GM21515 (cell line): ENCODE results near the gene SMARCA2.

Experiments
- ATAC-seq: cut with Tn5 transposase; IDR thresholded peaks from one replicate; pipeline ENCODE4 v1.9.1; 2021; ENCODE audit not compliant: unreplicated experiment

The SMARCA2 gene

GRCh38 chr9:2086971-2087370 lies 71.8 kb downstream of the SMARCA2 start:
- no peak for ATAC-seq

DNA sequence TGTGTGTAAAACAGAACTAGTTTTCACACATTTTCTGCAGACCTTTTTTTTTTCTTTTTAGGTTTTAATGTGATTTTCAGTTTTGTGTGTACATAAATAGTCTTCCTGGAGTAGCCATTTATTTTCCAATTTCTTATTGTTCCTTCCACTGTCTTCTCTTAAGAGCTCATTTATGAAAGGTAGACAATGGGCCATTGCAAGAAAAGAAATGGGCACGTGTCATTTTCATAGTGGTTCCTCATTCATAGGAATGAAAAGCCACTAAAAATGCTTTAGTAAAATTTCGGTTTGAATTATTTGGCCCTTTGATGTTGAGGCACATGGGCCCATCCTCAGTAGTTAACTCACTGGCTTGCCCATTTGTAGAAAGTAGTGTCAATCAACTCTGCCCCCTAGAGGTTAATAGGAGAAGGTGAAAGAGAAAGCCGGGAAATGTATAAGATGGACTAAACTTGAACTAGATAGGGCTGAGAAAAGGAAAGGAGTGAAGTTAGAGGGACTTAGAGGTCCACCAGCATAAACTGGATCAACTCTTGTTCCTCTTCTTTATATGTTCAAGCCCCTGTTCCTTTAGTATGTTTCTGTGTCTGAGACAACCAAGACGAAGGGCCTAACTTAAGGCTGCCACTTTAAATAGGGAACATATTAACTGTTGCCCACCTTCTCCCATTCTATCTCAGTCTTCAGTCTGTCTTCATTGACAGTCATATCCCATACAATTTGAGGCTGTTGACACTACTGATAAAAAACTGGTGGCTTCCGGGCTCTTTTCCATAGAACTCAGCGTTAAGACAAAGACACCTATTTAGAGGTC lies 72.6 kb downstream of the SMARCA2 start:
- ATAC-seq = peak; percentile 85

DNA sequence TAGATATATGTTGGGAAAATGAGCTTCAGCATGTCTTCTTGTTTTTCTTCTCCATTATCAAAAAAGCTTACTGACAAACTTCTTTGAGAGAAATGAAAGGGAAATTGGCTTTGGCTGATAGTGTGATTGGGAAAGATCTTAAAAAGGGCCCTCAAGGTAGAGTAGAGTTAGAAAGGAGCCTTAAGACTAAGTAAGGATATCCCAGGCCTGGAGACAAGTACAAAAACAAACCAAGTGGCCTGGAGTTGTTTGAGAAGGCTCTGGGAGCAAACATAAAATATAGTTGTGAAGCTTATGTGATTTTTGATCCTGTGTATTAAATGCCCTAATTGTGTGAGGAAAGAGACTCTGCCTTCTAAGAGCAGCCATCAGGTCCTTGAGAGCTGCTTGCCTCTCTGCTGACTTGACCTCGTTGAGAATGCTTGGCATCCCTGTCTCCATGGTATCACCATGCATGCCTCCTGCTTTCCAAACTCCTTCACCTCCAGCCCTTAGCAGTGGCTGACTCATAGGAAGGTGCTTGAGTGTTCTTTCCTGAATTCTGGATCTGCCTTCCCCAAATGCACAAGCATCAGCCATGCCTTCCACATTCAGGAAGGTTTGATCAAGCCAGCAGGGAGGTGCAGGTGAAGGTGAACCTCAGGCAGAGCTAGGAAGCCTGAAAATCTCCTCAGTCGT lies 78.9 kb downstream of the SMARCA2 start:
- ATAC-seq = no peak

DNA sequence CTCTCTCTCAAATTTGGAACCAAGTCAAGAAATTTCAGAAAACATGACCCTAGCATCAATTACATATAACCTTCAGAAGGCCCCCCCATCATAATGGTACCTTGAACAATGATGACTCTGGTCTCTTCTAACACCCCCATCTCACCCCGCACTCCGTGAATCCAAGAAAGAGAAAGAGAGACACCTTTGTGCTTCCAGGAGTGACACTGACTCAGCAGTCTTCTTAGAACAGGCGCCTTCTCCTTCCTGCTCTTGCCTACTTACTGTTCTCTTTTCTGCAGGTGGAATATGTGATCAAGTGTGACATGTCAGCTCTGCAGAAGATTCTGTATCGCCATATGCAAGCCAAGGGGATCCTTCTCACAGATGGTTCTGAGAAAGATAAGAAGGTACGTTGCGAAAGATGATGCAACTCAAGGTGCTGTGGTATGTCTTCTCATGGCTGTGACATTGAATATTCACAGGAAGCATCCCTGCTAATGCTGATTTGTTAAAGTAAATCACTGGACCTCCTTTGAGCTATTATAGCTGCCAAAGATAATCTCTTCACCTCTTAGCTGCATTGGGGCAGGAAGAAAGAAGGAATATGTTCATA lies 81.3 kb downstream of the SMARCA2 start:
- no peak for ATAC-seq

- no peak for ATAC-seq
Observed at GRCh38 chr9:2106666-2107065, 91.5 kb downstream of the SMARCA2 start.

DNA sequence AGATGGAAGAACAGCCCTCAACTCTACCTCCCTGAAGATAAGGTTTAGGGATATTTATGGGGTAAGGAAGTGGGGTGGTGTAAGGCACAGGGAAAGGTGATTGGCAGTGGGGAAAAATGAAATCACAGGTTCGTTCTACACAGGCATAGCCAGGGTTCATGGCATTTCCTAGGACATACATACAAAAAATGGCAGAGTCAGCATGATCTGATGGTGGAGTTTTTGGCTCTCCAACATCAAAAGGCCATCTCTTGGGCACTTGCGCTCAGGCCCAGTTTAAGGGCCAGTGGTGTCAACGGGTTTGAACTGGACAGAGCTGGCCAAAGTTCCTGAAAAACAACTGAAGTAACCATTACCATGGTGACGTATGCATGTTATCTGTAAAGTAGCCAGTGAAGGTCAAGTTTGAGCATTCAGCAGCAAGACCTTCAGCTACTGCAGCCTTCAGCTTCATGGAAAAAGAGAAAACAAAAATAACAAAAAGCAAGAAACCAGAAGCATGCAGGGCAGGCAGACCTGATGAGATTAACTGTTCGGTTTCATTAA lies 92.8 kb downstream of the SMARCA2 start:
- no peak for ATAC-seq

GRCh38 chr9:2109069-2109650 lies 94.0 kb downstream of the SMARCA2 start:
- ATAC-seq = no peak

DNA sequence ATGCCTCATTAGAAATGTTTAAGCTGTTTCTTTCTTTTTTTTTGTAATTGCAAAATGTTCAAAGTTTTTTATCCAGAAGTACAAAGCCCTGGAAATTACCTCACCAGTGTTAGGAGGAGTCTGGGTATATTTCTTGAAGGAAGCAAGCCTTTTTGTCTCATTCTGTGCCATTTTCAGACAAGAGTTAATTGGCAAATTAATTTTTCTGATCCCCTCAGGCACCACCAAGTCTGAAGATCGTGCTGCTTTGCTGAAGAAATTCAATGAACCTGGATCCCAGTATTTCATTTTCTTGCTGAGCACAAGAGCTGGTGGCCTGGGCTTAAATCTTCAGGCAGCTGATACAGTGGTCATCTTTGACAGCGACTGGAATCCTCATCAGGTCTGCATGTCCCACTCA lies 94.9 kb downstream of the SMARCA2 start:
- no peak for ATAC-seq

DNA sequence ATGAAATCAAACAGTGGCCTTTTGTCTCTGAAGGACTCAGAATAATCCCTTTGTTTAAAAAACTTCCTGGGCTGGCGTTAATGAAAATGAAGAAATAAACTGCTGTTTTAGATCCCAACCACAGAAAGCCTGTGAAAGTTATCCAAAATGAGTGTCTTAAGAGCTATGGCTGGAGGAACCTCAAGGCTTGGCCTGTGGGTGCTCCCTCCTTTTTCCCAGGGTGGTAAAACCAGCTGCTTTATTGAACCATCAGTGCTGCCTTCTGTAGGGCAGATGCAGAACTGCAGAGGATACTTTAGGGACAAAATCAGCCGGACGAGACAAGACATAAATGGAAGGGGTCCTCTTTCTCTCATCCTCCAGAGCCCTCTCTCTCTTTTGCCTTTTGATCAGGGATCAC lies 100.9 kb downstream of the SMARCA2 start:
- no peak for ATAC-seq

DNA sequence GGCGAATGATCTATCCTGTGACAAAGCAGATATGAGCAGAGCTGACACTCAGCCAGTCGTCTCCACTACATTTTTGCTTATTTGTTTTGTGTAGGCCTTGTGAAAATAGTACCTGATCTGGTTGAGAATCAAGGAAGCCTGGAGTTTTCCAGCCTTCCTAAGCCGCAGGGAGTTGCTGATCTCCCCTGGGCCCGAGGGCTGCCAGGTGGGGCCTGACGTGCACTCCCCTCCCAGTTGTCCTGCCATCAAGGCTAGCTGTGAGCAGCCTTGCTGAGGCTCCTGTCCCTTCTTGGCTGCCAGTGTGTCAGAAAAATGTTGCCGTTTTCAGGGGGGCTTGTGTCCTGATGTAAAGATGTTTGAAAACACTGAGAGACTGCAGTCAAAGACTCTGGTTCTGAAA lies 102.4 kb downstream of the SMARCA2 start:
- ATAC-seq = no peak

DNA sequence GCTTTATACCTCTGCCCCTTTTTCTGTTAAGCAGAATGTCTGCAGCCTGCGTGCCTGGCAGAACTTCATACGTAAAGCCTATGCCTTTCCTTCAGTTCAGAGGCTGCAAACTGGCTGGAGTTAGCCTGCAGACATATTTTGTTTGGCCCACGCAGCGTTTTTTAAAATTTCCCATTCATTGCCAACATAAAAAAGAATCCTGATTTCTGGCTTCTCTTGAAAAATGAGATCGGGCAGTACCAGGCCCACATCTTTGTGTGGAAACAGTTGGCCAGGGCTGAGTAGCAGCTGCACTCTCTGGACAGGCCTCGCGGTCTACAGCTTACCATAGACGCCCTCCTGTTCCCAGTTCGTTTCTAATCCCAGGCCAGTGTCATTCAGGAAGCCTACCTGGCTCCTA lies 104.4 kb downstream of the SMARCA2 start:
- ATAC-seq = no peak

DNA sequence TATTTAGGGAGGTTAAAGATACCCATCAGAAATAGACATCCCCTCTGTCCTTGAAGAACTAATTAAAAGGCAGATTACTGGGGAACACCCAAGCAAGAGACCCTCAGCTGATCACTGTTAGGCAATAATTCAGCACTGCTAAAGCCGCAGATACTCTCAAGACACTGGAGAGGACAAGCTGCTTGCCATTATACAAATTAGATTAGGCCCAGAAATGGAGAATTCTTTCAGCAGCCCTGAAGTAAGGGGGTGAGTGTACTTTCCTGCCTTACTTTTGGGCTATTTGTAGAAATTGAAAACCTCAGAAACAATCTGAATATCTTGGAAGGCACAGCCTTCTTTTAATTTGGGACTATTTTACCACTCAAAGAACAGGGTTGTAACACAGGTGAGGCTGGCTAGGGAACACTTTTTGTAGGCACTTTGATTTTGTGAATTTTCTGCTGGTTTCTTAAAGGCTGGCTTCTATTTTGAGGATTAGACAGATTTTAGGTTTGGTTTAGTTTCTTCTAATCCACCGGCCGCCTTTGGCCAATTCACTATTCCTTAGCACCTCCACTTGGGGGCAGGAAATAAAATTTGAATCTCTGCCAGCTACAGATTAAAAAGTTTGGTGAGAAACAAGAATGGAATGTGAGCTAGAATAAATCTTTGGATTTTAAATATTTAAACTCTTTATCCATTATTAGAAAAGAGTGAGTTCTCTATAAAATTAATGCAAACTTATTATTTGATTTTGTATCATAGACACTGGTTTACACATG lies 106.0 kb downstream of the SMARCA2 start:
- ATAC-seq = no peak

- ATAC-seq = no peak
Observed at GRCh38 chr9:2122299-2122698, 107.2 kb downstream of the SMARCA2 start.

GRCh38 chr9:2125906-2126305 lies 110.8 kb downstream of the SMARCA2 start:
- ATAC-seq = peak; percentile 91

GRCh38 chr9:2126331-2126803 lies 111.2 kb downstream of the SMARCA2 start:
- ATAC-seq = no peak

- no peak for ATAC-seq
Observed at GRCh38 chr9:2127486-2127885, 112.3 kb downstream of the SMARCA2 start.

- no peak for ATAC-seq
Observed at GRCh38 chr9:2128141-2128540, 113.0 kb downstream of the SMARCA2 start.

DNA sequence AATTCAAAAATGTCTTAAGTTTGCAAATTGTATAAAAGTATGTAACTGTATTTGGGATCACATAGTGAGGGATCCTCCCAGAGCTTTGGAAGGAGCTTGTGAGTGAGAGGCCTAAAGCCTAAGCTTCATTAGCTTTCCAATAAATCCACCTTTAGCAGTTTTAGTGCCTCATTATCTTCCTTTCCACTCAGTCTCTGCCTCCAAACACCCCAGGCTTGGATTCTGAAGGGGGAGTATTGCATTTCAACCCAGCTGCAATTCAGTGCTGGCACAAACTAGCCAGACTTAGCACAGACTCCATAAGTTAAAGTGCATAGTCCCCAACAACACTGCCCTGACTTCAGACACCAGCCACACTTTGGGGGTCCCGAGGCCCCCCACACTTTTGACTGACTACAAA lies 113.5 kb downstream of the SMARCA2 start:
- no peak for ATAC-seq

DNA sequence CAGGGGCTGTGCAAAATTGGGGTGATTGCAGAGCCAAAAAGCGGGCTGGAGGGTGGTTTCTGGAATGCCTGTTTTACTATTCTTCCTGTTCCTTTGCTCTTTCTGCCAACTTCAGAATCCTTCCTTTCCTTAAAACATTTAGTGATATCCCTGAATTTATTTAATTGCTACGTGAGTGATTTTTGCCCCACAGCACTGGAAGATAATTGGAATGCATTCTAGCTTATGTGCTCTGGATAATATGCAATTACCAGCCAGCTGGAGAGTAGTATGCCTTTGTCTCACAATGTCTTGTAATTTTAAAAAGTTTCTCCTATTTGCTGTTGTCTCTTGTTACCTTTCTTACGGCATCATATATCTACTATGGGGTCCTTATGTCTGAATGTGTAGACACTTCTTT lies 115.8 kb downstream of the SMARCA2 start:
- ATAC-seq = no peak

DNA sequence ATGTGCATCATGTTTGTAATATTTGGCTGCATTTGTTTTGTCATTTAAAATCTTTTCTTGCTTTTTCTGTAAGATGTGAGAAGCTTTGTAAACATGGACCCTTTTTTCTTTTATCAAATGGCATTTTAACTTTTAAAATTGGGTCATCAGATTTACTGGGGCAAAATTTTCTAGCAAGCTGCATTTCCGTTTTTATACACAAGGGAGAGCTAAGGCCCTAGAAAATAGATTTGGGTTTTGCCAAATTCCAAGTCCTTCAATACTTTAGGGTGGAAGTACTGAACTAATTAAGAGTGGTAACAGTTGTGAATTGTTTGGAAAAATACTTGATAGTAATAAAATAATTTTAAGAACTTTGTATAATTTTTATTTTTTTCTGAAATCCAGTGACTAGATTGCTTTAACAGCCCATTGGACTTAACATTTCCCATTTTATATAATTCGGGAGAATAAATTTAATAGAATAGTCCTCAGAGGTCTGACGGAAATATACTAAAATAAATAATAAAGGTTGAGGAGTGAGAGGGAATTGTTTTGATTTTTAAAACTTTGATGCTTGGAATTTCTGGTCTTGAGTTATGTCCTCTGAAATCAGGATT lies 117.4 kb downstream of the SMARCA2 start:
- ATAC-seq = no peak
